ENCODE results near the gene SAFB2.

Gene SAFB2

GRCh38 chr19:5587661-5588060, 34.9 kb downstream of the SAFB2 start:
- no peak overlapping the region for H3K4me3 ChIP-seq (ENCODE audit: low read length)
- no peak overlapping the region for H3K27ac ChIP-seq (ENCODE audit: low read length)
- H3K9me3 ChIP-seq (ENCODE audit: control insufficient read depth, low read depth, low read length), result no peaks in the 10 kb centered on the region
- H3K36me3 ChIP-seq (ENCODE audit: control insufficient read depth, low read depth, low read length), result peaks cover 36% of the 10 kb centered on the region
- H3K4me1 ChIP-seq (ENCODE audit: control insufficient read depth, low read depth, low read length), result peaks cover 17% of the 10 kb centered on the region
- H3K27me3 ChIP-seq (ENCODE audit: control insufficient read depth, insufficient read depth, low read length), result no peaks in the 10 kb centered on the region
- no peak overlapping the region for H3K9ac ChIP-seq (ENCODE audit: low read length)

DNA sequence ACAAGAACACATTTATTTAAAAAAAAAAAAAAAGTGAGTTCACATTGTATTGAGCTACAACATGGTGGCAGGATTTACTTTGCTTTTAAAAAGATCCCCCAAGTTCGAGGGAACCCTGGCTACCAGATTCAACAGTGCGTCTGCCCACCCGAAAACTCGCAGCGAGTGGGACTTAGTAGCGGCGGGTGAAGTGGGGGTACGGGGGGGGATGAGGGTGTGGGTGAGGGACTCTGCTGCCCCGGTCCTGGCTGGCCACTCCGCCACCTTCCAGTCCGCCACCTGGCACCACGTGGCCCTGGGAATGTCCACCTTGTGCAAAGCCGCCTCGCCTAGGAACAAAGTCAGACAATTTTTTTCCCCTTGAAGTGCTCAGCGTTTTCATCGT, 35.5 kb downstream of the SAFB2 start:
- Histone ChIP-seq H3K4me3 (ENCODE audit: low read length) (no peak overlapping the region), H3K9ac (ENCODE audit: low read length) (no peak overlapping the region), H3K27ac (ENCODE audit: low read length) (no peak overlapping the region), H3K4me1 (ENCODE audit: control insufficient read depth, low read depth, low read length) (peaks cover 17% of the 10 kb centered on the region), H3K27me3 (ENCODE audit: control insufficient read depth, insufficient read depth, low read length) (no peaks in the 10 kb centered on the region), H3K9me3 (ENCODE audit: control insufficient read depth, low read depth, low read length) (no peaks in the 10 kb centered on the region), H3K36me3 (ENCODE audit: control insufficient read depth, low read depth, low read length) (peaks cover 30% of the 10 kb centered on the region)

- Histone ChIP-seq H3K9ac (ENCODE audit: low read length) (no peak overlapping the region), H3K36me3 (ENCODE audit: control insufficient read depth, low read depth, low read length) (peaks cover 24% of the 10 kb centered on the region), H3K4me1 (ENCODE audit: control insufficient read depth, low read depth, low read length) (peaks cover 17% of the 10 kb centered on the region), H3K27ac (ENCODE audit: low read length) (no peak overlapping the region), H3K27me3 (ENCODE audit: control insufficient read depth, insufficient read depth, low read length) (no peaks in the 10 kb centered on the region), H3K4me3 (ENCODE audit: low read length) (peak overlapping the region; percentile 29), H3K9me3 (ENCODE audit: control insufficient read depth, low read depth, low read length) (no peaks in the 10 kb centered on the region)
Observed at GRCh38 chr19:5586300-5587070, 36.1 kb downstream of the SAFB2 start.

DNA sequence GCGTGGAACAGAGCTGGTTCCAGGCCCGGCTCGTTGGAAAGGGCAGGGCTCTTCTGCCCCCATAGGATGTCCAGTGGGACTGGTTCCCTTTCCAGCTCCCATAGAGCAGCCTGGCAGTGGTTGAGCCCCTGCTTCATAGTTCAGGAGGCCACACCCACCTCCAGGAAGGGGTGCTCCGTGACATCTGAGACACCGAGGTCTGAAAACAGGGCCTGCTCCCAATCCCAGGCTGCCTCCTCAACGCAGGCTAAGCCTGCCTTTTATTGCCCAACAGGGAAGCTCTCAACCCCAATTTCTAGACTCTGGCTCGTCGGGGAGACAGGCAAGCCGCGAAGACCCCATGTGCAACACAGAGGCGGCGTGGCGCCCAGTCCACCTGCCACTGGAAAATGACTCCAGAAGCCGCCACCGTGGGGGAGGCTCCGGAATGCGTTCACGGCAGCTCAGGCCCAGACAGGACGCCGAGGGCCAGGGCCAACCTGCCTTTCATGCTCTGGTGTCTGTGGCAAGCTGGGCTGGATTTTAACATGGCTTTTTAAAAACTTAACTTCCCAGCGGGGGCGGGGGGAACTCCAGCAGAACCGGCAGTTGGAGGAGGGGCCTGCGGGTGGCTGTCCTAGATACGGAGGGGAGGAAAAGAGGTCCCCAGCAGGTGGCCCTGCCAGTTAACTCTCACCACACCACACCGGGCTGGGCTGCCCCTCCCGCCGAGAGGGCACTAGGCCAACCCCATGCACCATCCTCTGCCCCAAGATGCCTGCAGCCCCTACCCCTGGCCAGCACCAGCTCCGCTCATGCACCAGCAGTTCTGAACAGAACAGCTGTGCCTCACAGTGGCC, 36.9 kb downstream of the SAFB2 start:
- H3K9me3 ChIP-seq (ENCODE audit: control insufficient read depth, low read depth, low read length), result no peaks in the 10 kb centered on the region
- peak overlapping the region; percentile 26 for H3K9ac ChIP-seq (ENCODE audit: low read length)
- peaks cover 17% of the 10 kb centered on the region for H3K4me1 ChIP-seq (ENCODE audit: control insufficient read depth, low read depth, low read length)
- peak overlapping the region; percentile 29 for H3K4me3 ChIP-seq (ENCODE audit: low read length)
- peak overlapping the region; percentile 33 for H3K27ac ChIP-seq (ENCODE audit: low read length)
- peaks cover 18% of the 10 kb centered on the region for H3K36me3 ChIP-seq (ENCODE audit: control insufficient read depth, low read depth, low read length)
- H3K27me3 ChIP-seq (ENCODE audit: control insufficient read depth, insufficient read depth, low read length), result no peaks in the 10 kb centered on the region

DNA sequence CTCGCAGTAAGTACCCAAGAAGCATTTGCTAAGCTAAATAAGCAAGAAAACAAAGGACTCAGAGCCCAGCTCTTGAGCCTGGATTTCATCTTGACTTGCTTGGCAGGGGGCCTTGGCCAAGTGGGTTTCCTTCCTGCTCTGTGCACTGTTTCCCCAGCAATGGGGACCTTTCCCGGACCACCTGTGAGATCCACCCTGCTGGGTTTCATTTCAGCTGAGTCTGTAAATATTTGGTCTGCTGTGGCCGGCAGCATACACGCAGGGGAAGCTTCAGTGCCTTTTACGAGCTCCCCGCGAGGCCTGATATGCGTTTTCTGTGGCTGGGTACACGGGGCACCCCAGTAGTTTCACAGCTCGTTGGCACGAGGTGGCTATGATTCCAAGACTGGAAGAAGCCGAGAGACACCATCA, 42.4 kb downstream of the SAFB2 start:
- Histone ChIP-seq H3K4me1 (ENCODE audit: control insufficient read depth, low read depth, low read length) (peaks cover 14% of the 10 kb centered on the region), H3K9me3 (ENCODE audit: control insufficient read depth, low read depth, low read length) (no peaks in the 10 kb centered on the region), H3K4me3 (ENCODE audit: low read length) (no peak overlapping the region), H3K9ac (ENCODE audit: low read length) (no peak overlapping the region), H3K27me3 (ENCODE audit: control insufficient read depth, insufficient read depth, low read length) (no peaks in the 10 kb centered on the region), H3K36me3 (ENCODE audit: control insufficient read depth, low read depth, low read length) (no peaks in the 10 kb centered on the region), H3K27ac (ENCODE audit: low read length) (no peak overlapping the region)

DNA sequence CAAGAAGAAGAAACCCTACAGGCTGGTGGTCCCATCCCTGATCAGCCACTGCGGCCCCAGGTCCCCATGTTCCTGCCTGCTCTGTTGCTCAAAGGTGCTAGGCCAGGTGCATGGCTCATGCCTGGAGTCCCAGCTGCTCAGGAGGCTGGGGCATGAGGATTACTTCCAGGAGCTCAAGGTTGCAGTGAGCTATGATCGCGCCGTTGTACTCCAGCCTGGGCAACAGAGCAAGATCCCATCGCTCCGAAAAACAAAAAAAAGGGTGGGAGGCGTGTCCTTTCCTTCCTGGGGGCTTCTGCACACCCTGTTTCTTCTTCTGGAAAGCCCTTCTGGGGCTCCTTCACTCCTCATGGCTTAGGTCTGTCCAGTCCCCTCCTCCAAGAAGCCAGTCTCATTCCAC, 42.9 kb downstream of the SAFB2 start:
- no peaks in the 10 kb centered on the region for H3K9me3 ChIP-seq (ENCODE audit: control insufficient read depth, low read depth, low read length)
- no peaks in the 10 kb centered on the region for H3K27me3 ChIP-seq (ENCODE audit: control insufficient read depth, insufficient read depth, low read length)

DNA sequence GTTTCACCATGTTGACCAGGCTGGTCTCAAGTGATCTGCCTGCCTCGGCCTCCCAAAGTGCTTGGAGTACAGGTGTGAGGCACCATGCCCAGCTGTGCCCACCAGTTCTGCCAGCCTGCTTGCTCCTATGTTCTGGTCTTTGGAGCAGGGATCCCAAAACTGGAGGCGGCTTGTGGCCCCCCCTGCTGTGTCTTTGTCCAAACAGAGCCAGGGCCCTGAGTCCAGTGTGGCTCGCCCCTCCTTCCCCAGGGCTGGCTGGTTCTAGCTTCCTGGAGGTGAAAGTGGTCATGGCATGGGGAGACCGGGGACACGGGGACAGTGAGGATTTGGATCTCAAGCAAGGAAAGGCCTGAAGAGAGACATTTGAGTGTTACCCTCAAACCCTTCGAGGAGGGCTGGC, 43.3 kb downstream of the SAFB2 start:
- no peaks in the 10 kb centered on the region for H3K9me3 ChIP-seq (ENCODE audit: control insufficient read depth, low read depth, low read length)
- no peak overlapping the region for H3K27ac ChIP-seq (ENCODE audit: low read length)
- H3K36me3 ChIP-seq (ENCODE audit: control insufficient read depth, low read depth, low read length), result no peaks in the 10 kb centered on the region
- peaks cover 11% of the 10 kb centered on the region for H3K4me1 ChIP-seq (ENCODE audit: control insufficient read depth, low read depth, low read length)
- no peaks in the 10 kb centered on the region for H3K27me3 ChIP-seq (ENCODE audit: control insufficient read depth, insufficient read depth, low read length)
- no peak overlapping the region for H3K9ac ChIP-seq (ENCODE audit: low read length)
- H3K4me3 ChIP-seq (ENCODE audit: low read length), result no peak overlapping the region

More for the DNA sequence above, 42.9 kb downstream of the SAFB2 start:
- Histone ChIP-seq H3K4me1 (ENCODE audit: control insufficient read depth, low read depth, low read length) (peaks cover 11% of the 10 kb centered on the region), H3K27ac (ENCODE audit: low read length) (no peak overlapping the region), H3K9ac (ENCODE audit: low read length) (no peak overlapping the region), H3K4me3 (ENCODE audit: low read length) (no peak overlapping the region), H3K36me3 (ENCODE audit: control insufficient read depth, low read depth, low read length) (no peaks in the 10 kb centered on the region)

- no peaks in the 10 kb centered on the region for H3K27me3 ChIP-seq (ENCODE audit: control insufficient read depth, insufficient read depth, low read length)
- peaks cover 11% of the 10 kb centered on the region for H3K4me1 ChIP-seq (ENCODE audit: control insufficient read depth, low read depth, low read length)
- H3K9me3 ChIP-seq (ENCODE audit: control insufficient read depth, low read depth, low read length), result no peaks in the 10 kb centered on the region
- no peak overlapping the region for H3K27ac ChIP-seq (ENCODE audit: low read length)
- no peak overlapping the region for H3K4me3 ChIP-seq (ENCODE audit: low read length)
- no peak overlapping the region for H3K9ac ChIP-seq (ENCODE audit: low read length)
- no peaks in the 10 kb centered on the region for H3K36me3 ChIP-seq (ENCODE audit: control insufficient read depth, low read depth, low read length)
Observed at GRCh38 chr19:5578097-5578846, 44.3 kb downstream of the SAFB2 start.

DNA sequence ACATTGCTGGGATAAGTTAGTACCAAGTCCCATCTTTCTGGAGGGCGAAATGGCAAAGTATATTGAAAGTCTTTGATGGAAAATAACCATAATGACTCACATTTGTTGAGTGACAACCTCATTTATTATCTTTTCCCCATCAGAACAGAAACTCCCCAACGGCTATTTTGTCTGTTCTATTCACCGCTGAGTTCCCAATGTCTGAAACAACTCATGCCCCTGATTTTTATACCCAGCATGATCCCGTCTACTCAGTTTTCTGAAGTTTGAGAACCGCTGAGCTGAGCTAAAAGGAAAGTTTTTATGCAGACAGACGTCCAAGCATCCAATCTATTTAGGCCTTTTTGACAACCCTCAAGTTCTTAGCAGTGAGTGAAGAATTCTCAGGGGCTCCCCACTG, 47.0 kb downstream of the SAFB2 start:
- no peaks in the 10 kb centered on the region for H3K9me3 ChIP-seq (ENCODE audit: control insufficient read depth, low read depth, low read length)

GRCh38 chr19:5572556-5573286, 49.9 kb downstream of the SAFB2 start:
- Histone ChIP-seq H3K4me1 (ENCODE audit: control insufficient read depth, low read depth, low read length) (peaks cover under 1% of the 10 kb centered on the region), H3K4me3 (ENCODE audit: low read length) (no peak overlapping the region), H3K36me3 (ENCODE audit: control insufficient read depth, low read depth, low read length) (no peaks in the 10 kb centered on the region), H3K9me3 (ENCODE audit: control insufficient read depth, low read depth, low read length) (no peaks in the 10 kb centered on the region), H3K27ac (ENCODE audit: low read length) (no peak overlapping the region), H3K9ac (ENCODE audit: low read length) (no peak overlapping the region), H3K27me3 (ENCODE audit: control insufficient read depth, insufficient read depth, low read length) (peaks cover 6% of the 10 kb centered on the region)

More for the DNA sequence above, 47.0 kb downstream of the SAFB2 start:
- Histone ChIP-seq H3K36me3 (ENCODE audit: control insufficient read depth, low read depth, low read length) (no peaks in the 10 kb centered on the region), H3K27me3 (ENCODE audit: control insufficient read depth, insufficient read depth, low read length) (no peaks in the 10 kb centered on the region), H3K9ac (ENCODE audit: low read length) (no peak overlapping the region), H3K4me3 (ENCODE audit: low read length) (no peak overlapping the region), H3K4me1 (ENCODE audit: control insufficient read depth, low read depth, low read length) (peaks cover 11% of the 10 kb centered on the region), H3K27ac (ENCODE audit: low read length) (no peak overlapping the region)

- Histone ChIP-seq H3K27me3 (ENCODE audit: control insufficient read depth, insufficient read depth, low read length) (peaks cover 12% of the 10 kb centered on the region), H3K27ac (ENCODE audit: low read length) (no peak overlapping the region), H3K9ac (ENCODE audit: low read length) (no peak overlapping the region)
Observed at GRCh38 chr19:5571777-5572176, 50.8 kb downstream of the SAFB2 start.

More at GRCh38 chr19:5571777-5572176, 50.8 kb downstream of the SAFB2 start:
- Histone ChIP-seq H3K9me3 (ENCODE audit: control insufficient read depth, low read depth, low read length) (no peaks in the 10 kb centered on the region), H3K4me3 (ENCODE audit: low read length) (no peak overlapping the region), H3K4me1 (ENCODE audit: control insufficient read depth, low read depth, low read length) (no peaks in the 10 kb centered on the region), H3K36me3 (ENCODE audit: control insufficient read depth, low read depth, low read length) (no peaks in the 10 kb centered on the region)

Data from iPS-18a (cell line).